HG02840 (cell line): Measurements from ENCODE around the gene NOTO.

Experiments
- ATAC-seq: cut with Tn5 transposase; IDR thresholded peaks from one replicate; pipeline ENCODE4 v1.9.1; 2021; ENCODE audit warnings: mild to moderate bottlenecking, moderate library complexity, moderate number of reproducible peaks; ENCODE audit not compliant: unreplicated experiment, low FRiP score

The NOTO gene

GRCh38 chr2:73255907-73256617, 53.7 kb downstream of the NOTO start:
- no peak for ATAC-seq

GRCh38 chr2:73256618-73256922, 54.2 kb downstream of the NOTO start:
- no peak for ATAC-seq

DNA sequence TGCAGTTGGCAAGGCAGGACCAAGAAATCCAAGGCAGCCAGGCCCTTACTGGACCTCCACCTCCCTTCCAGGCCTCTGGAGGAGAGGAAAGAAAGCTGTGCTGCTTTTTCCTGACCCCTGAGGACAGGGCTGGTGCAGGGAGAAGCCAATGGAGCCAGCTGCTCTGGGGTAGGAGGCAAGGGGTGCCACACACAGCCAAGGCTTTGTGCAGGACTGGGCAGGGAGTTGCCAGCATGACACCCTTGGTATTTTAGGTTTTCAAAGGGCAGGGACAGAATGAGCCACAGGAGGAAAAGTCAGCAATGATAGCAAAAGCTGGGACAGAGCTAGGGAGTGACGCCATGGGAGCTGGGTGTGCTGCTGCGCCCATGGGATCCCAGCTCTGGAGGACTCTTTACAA, 54.6 kb downstream of the NOTO start:
- no peak for ATAC-seq

- no peak for ATAC-seq
Measured at GRCh38 chr2:73257425-73258125, 55.2 kb downstream of the NOTO start.

DNA sequence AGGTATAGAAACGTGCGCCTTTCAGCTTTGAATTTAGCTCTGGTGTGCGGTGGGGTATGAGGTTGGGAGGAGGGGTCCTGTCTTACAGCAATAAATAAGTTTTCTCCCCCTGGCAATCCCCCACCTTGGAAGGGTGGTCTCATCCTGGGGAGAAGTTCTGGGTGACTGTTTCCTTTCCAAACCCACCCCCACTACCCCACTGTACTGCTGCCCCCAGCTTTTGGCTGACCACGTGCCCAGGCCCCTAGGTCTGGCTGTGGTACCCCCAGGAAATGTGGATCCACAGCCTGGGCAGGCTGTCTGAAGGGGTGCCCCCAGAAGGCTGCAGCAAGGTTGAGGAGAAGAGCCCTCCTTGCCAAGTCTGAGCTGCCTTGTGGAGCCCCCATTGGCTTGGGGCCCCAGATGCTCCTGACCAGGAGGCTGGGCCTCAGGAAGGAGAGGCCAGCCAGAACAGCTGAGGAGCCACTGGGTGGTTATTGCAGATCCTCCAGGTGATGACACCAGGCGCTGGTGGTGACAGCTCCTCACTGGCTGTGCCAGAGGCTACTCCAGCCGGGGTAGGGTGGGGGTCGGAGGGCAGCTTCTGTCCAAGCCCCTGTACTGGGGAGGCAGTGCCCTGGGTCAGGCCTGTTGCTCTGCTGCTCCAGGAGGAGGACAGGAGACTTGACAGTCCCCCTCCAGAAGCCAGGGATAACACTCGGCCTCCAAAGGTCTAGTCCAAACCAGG, 56.0 kb downstream of the NOTO start:
- ATAC-seq, result no peak

- ATAC-seq, result no peak
Measured at GRCh38 chr2:73258913-73259215, 56.5 kb downstream of the NOTO start.

- ATAC-seq, result no peak
Measured at GRCh38 chr2:73259276-73259675, 56.9 kb downstream of the NOTO start.

- ATAC-seq, result no peak
Measured at GRCh38 chr2:73259704-73260337, 57.4 kb downstream of the NOTO start.

DNA sequence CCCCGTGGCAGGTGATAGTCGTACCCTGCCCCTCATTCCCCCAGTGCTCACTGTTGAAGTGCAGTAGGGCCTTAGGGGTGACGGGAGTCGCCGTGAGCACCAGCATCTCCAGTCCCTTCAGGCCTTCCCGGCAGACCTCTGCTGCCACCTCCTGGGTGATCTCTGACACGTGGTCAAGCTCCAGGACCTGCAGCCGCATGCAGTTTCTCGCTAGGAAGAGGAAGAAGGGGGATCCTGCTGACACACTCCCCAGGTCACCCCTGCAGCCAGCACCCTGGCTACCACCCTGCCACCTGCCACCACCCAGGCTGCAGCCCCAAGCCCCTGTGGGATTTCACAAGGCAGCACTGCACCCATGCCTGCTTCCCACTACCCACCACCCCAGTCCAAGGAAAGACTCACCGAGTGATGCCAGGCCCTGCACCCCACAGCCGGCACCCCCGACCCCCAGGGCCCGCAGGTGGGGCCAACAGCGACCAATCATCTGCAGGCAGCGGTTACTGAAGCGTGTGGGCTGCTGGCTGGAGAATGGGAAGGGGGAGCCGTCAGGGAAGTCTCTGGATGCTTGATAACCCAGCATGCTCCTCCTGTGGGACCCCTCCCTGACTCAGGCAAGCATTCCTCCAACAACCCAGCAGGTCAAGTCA, 58.1 kb downstream of the NOTO start:
- ATAC-seq, result no peak
